Neutrophil (primary cell): ENCODE data around the gene ZMYM2.

Source experiments
- H3K27ac ChIP-seq: fragments of 200-600 bp; sonication (generic); 2 replicates; pipeline ENCODE4 v1.5.1; 2016; ENCODE audit warnings: mild to moderate bottlenecking, moderate library complexity
- H3K27me3 ChIP-seq: fragments of 200-600 bp; sonication (generic); 2 replicates; pipeline ENCODE4 v1.6.0; 2016; ENCODE audit warnings: mild to moderate bottlenecking
- H3K36me3 ChIP-seq: fragments of 200-600 bp; sonication (generic); 2 replicates; pipeline ENCODE4 v1.5.1; 2017
- H3K4me1 ChIP-seq, 2 experiments: fragments of 200-600 bp in 1 of 2; sonication (generic) in 1 of 2; 1 replicate in 1 of 2; 2 replicates in 1 of 2; pipeline versions ENCODE4 v1.5.1 to v1.6.1; 2013 to 2016; ENCODE audit warnings: low read depth in 1 of 2, low read length in 1 of 2, mild to moderate bottlenecking in 1 of 2, moderate library complexity in 1 of 2; ENCODE audit not compliant: control insufficient read depth in 1 of 2, insufficient read depth in 1 of 2
- H3K4me3 ChIP-seq, 2 experiments: fragments of 200-600 bp in 1 of 2; sonication (generic) in 1 of 2; 1 replicate in 1 of 2; 2 replicates in 1 of 2; pipeline ENCODE4 v1.5.1; 2013 to 2016; ENCODE audit warnings: low read depth in 1 of 2, low read length in 1 of 2, mild to moderate bottlenecking in 1 of 2, moderate library complexity in 1 of 2
- H3K9me3 ChIP-seq: fragments of 200-600 bp; sonication (generic); 2 replicates; pipeline ENCODE4 v1.5.1; 2016
- TF ChIP-seq, protein P1 (sequence below): fragments of 200-600 bp; sonication (generic); IDR thresholded peaks from 2 replicates; pipeline ENCODE4 v1.5.1; 2016; ENCODE audit warnings: antibody characterized with exemption

The ZMYM2 gene

DNA sequence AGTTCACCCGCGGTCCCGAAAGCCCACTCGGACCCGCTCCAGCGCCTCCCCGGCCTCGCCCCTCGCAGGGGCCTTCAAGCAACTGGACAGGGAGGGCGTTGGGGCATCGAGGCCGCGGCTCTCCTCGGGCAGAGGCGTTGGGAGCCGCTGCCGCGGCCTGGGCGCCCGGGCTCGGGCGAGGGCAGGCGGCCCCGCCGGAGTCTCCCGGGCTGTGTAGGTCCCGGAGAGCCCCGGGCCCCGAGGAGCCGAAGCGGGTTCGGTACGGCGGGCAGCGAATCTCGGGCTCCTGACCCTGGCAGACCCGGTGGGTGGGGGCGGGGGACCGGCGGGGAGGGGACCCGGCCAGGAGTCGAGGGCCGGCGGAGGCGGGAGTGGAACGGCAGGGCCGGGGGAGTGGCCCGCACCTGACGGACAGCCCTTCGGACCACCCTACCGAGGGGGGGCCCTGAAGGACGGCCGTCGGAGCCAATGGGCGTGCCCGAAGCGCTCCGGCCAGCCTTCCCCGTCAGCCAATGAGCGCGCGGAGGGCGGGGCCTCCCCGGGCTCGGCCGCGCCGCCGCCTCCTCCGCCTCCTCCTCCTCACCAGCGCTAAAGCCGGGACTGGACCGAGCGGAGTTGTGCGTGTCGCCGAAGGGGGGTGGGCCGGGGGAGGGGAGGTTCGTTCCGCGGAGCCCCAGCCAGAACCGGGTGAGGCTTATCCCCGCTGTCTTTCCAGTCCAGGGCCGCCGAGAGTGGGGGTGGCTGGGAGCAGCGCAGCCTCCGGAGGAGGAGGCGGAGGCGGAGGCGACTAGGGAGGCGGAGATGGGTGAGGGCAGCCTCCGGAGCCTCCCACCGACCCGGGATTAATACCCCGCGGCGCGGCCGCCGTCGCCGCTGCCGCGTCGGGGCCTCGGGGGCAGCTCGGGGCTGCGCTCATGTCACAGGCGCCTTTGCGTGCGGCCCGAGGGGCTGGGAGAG, at the start of gene ZMYM2:
TSS of gene ZMYM2 (plus strand) at position 573 of the 957 bp plus-strand sequence. CDS start 34,346 bp downstream, outside the sequence.
- Histone ChIP-seq H3K9me3 (no peaks in the 10 kb centered on the region), H3K27me3 (no peaks in the 10 kb centered on the region), H3K4me1 (peaks cover 31 to 39% of the 10 kb centered on the region in 2 experiments), H3K4me3 (peak within 1 kb of the TSS; percentile 85 to 99), H3K36me3 (no peaks in the 10 kb centered on the region), H3K27ac (peak within 1 kb of the TSS; percentile 92)
- TF ChIP-seq, protein P1, sequence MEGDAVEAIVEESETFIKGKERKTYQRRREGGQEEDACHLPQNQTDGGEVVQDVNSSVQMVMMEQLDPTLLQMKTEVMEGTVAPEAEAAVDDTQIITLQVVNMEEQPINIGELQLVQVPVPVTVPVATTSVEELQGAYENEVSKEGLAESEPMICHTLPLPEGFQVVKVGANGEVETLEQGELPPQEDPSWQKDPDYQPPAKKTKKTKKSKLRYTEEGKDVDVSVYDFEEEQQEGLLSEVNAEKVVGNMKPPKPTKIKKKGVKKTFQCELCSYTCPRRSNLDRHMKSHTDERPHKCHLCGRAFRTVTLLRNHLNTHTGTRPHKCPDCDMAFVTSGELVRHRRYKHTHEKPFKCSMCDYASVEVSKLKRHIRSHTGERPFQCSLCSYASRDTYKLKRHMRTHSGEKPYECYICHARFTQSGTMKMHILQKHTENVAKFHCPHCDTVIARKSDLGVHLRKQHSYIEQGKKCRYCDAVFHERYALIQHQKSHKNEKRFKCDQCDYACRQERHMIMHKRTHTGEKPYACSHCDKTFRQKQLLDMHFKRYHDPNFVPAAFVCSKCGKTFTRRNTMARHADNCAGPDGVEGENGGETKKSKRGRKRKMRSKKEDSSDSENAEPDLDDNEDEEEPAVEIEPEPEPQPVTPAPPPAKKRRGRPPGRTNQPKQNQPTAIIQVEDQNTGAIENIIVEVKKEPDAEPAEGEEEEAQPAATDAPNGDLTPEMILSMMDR = peak; percentile 60

DNA sequence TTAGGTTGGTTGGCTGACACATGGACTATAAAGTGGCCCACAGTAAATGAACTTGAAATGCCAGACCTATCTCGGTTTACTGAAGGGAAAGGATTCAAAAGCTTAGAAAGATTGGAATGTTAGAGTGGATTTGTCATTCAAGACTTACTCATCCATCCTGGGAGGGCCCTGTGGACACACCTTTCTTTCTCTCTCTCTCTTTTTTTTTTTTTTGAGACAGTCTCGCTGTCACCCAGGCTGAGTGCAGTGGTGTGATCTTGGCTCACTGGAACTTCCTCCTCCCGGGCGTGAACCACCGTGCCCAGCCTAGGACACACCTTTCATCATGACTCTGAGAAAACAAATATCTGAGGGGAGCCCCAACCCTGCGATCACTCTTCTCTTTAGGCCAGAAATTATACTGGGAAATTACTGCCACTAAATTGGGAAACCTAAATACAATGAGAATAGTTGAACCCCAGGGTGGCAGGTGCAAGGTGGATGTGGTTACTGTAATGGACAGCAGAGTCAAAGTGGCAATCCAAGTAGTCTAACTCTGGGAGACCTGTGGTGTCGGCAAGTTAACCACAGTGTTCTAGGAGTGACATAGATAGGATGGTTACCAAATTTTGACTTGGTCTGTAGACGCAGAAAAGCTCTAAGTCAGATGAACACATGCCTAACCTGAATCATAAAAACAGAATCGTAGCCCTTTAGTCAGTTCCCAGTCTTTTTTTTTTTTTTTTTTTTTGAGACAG, 48.0 kb upstream of the ZMYM2 start:
- Histone ChIP-seq H3K4me1 (no peaks in the 10 kb centered on the region), H3K4me3 (no peak overlapping the region), H3K36me3 (no peaks in the 10 kb centered on the region), H3K27ac (no peak overlapping the region), H3K9me3 (no peaks in the 10 kb centered on the region), H3K27me3 (no peaks in the 10 kb centered on the region)
- TF ChIP-seq, protein P1 = no peak

DNA sequence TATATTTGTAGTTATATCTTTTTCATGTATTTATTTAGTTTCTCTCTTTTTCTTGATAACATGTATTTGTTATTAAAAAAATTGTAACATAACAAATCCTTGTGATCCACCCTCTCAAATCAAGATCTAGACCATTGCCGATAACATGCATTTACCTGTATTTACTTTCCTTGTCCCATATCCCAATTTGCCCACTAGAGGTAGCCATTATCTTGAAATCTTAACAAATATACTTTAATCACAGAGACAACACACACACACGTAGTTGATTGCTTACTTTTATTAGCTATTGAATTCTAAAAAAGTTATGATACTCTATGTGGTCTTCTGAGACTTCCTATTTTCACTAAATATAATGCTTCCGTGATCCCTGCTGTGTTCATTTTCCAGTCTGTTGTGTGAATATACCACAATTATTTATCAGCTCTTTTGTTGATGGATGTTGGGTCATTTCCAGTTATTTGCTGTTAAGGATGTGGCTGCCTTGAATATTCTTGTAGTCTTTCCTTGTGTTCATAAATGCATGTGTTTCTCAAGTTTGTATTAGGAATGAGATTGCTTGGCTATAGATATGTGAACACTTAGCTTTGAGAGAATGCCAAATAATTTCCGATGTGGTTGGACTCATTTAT, 31.3 kb upstream of the ZMYM2 start:
- Histone ChIP-seq H3K27ac (no peak overlapping the region), H3K9me3 (no peaks in the 10 kb centered on the region), H3K4me3 (no peak overlapping the region), H3K4me1 (no peaks in the 10 kb centered on the region), H3K36me3 (no peaks in the 10 kb centered on the region), H3K27me3 (no peaks in the 10 kb centered on the region)
- TF ChIP-seq, protein P1 = no peak

DNA sequence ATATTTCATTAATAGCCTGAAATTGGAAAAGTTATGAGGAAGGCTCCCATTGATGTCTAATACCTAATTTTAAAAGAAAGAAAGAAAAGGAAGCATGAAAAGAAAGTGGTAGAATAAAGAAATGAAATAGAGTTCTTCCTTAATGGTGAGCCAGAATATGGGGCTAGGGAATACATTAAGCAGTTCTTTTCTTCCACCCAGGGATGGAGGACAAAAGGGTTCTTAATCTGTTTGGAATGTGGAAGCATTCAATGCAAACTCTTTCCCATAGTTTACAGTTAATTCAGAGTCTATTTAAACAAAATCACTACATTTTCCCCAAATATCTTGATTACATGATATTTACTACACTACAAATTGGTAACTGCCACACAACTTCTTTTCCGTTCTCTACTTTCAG, 18.4 kb upstream of the ZMYM2 start:
- Histone ChIP-seq H3K4me3 (no peak overlapping the region), H3K36me3 (no peaks in the 10 kb centered on the region), H3K27ac (no peak overlapping the region), H3K27me3 (peaks cover 7% of the 10 kb centered on the region), H3K9me3 (no peaks in the 10 kb centered on the region), H3K4me1 (no peaks in the 10 kb centered on the region)
- TF ChIP-seq, protein P1 = no peak

DNA sequence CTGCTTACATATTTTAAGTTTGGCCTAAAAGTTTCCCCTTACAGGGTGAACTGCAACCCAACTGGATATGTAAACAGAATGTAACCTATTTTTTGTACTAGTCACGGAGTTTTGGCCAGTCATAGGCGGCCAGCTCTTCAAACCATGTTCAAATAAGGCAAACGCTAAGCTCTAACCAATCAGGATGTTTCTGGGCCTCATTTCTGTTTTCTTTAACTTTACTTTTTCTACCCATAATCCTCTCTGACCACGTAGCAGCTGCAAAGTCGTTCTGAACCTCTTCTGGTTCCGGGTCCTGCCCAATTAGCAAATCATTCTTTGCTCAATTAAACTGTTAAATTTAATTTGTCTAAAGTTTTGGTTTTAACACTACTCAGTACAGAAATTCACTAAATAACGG, 8.2 kb upstream of the ZMYM2 start:
- TF ChIP-seq, protein P1 = no peak
- Histone ChIP-seq H3K4me3 (no peak overlapping the region), H3K27me3 (no peaks in the 10 kb centered on the region), H3K27ac (no peak overlapping the region), H3K9me3 (no peaks in the 10 kb centered on the region), H3K36me3 (no peaks in the 10 kb centered on the region), H3K4me1 (no peaks in the 10 kb centered on the region)
